ENCODE measurements around the gene FLOT1. TPM values are rescaled to one million over a fixed set of nuclear protein-coding genes. Genes with fewer than 3 reads are reported as not detected.

Gene FLOT1
- total and polyA plus RNA-seq, 9 of the 15 experiments (the other 6 are each of a cell fraction or from before 2014, with no cell fraction given) = 11.7 to 149 (median 118) TPM

DNA sequence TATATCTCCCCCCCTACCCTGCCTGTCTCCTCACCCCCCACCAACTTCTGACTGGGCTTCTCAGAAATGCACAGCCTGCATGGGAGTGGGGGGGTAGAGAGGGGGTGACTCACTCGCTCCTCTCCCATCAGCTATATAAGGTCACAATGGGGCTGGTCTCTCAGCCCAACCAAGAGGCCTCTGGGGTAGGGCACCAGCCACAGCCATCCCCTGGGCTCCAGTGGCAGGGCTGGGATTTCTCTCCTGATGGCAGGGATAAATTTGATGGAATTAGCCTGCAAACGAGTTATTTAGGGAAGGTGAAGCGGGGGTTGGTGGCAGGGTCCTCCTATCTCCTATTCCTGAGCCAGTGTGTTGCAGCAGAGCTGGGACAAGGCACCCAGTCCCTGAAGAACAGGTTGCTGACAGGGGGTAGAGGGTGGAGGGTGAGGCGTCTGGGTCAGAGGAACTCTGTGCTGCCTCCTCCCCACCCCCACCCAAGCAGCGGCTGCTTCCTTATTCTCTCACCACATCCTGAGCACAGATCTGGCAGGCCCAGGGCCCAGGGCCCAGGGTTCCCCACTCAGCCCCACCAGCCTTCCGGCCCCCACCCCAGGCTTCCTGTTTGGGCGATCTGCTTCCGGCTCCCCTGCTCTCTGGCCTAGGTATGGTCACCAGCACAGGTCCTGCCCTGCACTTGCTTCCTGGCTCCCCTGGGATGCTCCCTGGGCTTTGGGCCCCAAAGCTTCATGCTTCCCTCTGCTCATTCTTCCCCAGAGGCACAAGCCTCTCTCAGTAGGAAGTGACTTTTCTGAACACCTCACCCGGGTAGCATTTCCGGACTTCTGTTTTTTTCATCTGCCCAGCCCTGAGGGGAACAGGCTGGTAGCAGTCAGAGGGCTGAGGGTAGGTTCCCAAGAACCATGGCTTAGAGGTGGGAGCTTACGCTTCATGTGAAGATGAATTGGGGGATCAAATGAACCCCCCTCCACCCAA is 60.1 kb downstream of the FLOT1 start (continued):
- TF ChIP-seq, protein P1, sequence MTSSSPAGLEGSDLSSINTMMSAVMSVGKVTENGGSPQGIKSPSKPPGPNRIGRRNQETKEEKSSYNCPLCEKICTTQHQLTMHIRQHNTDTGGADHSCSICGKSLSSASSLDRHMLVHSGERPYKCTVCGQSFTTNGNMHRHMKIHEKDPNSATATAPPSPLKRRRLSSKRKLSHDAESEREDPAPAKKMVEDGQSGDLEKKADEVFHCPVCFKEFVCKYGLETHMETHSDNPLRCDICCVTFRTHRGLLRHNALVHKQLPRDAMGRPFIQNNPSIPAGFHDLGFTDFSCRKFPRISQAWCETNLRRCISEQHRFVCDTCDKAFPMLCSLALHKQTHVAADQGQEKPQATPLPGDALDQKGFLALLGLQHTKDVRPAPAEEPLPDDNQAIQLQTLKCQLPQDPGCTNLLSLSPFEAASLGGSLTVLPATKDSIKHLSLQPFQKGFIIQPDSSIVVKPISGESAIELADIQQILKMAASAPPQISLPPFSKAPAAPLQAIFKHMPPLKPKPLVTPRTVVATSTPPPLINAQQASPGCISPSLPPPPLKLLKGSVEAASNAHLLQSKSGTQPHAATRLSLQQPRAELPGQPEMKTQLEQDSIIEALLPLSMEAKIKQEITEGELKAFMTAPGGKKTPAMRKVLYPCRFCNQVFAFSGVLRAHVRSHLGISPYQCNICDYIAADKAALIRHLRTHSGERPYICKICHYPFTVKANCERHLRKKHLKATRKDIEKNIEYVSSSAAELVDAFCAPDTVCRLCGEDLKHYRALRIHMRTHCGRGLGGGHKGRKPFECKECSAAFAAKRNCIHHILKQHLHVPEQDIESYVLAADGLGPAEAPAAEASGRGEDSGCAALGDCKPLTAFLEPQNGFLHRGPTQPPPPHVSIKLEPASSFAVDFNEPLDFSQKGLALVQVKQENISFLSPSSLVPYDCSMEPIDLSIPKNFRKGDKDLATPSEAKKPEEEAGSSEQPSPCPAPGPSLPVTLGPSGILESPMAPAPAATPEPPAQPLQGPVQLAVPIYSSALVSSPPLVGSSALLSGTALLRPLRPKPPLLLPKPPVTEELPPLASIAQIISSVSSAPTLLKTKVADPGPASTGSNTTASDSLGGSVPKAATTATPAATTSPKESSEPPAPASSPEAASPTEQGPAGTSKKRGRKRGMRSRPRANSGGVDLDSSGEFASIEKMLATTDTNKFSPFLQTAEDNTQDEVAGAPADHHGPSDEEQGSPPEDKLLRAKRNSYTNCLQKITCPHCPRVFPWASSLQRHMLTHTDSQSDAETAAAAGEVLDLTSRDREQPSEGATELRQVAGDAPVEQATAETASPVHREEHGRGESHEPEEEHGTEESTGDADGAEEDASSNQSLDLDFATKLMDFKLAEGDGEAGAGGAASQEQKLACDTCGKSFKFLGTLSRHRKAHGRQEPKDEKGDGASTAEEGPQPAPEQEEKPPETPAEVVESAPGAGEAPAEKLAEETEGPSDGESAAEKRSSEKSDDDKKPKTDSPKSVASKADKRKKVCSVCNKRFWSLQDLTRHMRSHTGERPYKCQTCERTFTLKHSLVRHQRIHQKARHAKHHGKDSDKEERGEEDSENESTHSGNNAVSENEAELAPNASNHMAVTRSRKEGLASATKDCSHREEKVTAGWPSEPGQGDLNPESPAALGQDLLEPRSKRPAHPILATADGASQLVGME (CRISPR knock-in tag; IDR thresholded peaks at IDR 0.05) = no peak
- TF ChIP-seq E2F5 (CRISPR knock-in tag; IDR thresholded peaks at IDR 0.05) = peak; percentile 38; the same call in 1 of the 2 replicates
- TF ChIP-seq, protein P2, sequence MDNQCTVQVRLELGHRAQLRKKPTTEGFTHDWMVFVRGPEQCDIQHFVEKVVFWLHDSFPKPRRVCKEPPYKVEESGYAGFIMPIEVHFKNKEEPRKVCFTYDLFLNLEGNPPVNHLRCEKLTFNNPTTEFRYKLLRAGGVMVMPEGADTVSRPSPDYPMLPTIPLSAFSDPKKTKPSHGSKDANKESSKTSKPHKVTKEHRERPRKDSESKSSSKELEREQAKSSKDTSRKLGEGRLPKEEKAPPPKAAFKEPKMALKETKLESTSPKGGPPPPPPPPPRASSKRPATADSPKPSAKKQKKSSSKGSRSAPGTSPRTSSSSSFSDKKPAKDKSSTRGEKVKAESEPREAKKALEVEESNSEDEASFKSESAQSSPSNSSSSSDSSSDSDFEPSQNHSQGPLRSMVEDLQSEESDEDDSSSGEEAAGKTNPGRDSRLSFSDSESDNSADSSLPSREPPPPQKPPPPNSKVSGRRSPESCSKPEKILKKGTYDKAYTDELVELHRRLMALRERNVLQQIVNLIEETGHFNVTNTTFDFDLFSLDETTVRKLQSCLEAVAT (IDR thresholded peaks at IDR 0.05) = no peak; a peak in 1 of 4 replicates
- no peak for TF ChIP-seq FOXP4 (CRISPR knock-in tag; IDR thresholded peaks at IDR 0.05; ENCODE audit: borderline replicate concordance)
- no peak for TF ChIP-seq ZNF224 (CRISPR knock-in tag; IDR thresholded peaks at IDR 0.05)
- TF ChIP-seq KAT8 (IDR thresholded peaks at IDR 0.05; ENCODE audit: low read depth) = no peak
- no peak for TF ChIP-seq ZNF324 (CRISPR knock-in tag; IDR thresholded peaks at IDR 0.05)
- TF ChIP-seq ZSCAN29 (IDR thresholded peaks at IDR 0.05) = no peak
- TF ChIP-seq ZNF785 (CRISPR knock-in tag; IDR thresholded peaks at IDR 0.05) = no peak
- TF ChIP-seq HBP1 (CRISPR knock-in tag; IDR thresholded peaks at IDR 0.05) = peak; percentile 6; the same call in 1 of the 2 replicates
- TF ChIP-seq HES1 (IDR thresholded peaks at IDR 0.05; ENCODE audit: low read depth) = 0 out of 2 replicates have a peak, but pooled peaks have one; percentile 10
- TF ChIP-seq SAFB2 (IDR thresholded peaks at IDR 0.05; ENCODE audit: borderline replicate concordance, low read depth, low read length, severe bottlenecking) = no peak
- no peak for TF ChIP-seq RUNX1 (IDR thresholded peaks at IDR 0.05; ENCODE audit: low read depth)
